Skeletal muscle satellite cell (primary cell): ENCODE data around the gene PRRX2.

Experiments
- H3K27me3 ChIP-seq: 2 replicates; pipeline ENCODE4 v1.7.0; 2013; ENCODE audit warnings: low read length; ENCODE audit not compliant: control insufficient read depth, insufficient read depth
- H3K36me3 ChIP-seq: 2 replicates; pipeline ENCODE4 v1.7.0; 2013; ENCODE audit warnings: mild to moderate bottlenecking, control low read depth, low read length; ENCODE audit not compliant: insufficient read depth
- H3K4me1 ChIP-seq: 2 replicates; pipeline ENCODE4 v1.7.0; 2013; ENCODE audit warnings: low read length; ENCODE audit not compliant: control insufficient read depth, insufficient read depth
- H3K4me2 ChIP-seq: 2 replicates; pipeline ENCODE4 v1.7.0; 2013; ENCODE audit warnings: mild to moderate bottlenecking, low read length
- H3K4me3 ChIP-seq: 2 replicates; pipeline ENCODE4 v1.7.0; 2013; ENCODE audit warnings: low read length
- H3K9ac ChIP-seq: 2 replicates; pipeline ENCODE4 v1.7.0; 2013; ENCODE audit warnings: mild to moderate bottlenecking, low read depth, low read length, moderate library complexity
- H3K9me3 ChIP-seq: replicated peaks from 2 replicates; pipeline ENCODE4 v1.7.0; 2013; ENCODE audit warnings: mild to moderate bottlenecking, control low read depth, low read length

Gene PRRX2

DNA sequence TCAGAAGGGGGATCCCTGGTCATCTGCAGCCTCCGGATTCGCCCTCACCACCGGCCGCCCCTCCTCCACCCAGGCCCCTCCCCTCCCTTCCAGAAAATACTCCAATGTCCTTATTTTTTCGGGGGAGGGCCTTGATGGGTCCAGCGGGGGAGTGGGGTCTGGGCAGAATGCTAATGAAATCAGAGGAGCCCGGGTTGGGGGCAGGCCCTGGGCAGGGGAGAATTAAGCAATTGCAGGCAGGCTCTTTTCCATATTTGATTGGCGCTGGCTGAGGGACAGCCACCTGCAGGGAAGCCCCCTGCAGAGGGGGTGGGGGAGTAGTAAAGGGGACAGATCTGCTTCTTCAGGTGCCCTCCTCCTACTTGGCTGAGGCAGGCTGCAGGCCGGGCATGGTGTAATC is 21.3 kb downstream of the PRRX2 start:
- no peaks in the 10 kb centered on the region for H3K9me3 ChIP-seq
- no peak overlapping the region for H3K9ac ChIP-seq
- peaks cover 20% of the 10 kb centered on the region for H3K27me3 ChIP-seq
- no peak overlapping the region for H3K4me3 ChIP-seq
- peaks cover 7% of the 10 kb centered on the region for H3K4me1 ChIP-seq
- H3K4me2 ChIP-seq, result no peak overlapping the region
- H3K36me3 ChIP-seq, result no peaks in the 10 kb centered on the region

- H3K4me1 ChIP-seq, result peaks cover 7% of the 10 kb centered on the region
- peaks cover 14% of the 10 kb centered on the region for H3K27me3 ChIP-seq
- H3K9ac ChIP-seq, result no peak overlapping the region
- no peaks in the 10 kb centered on the region for H3K36me3 ChIP-seq
- H3K4me2 ChIP-seq, result no peak overlapping the region
- H3K9me3 ChIP-seq, result no peaks in the 10 kb centered on the region
- no peak overlapping the region for H3K4me3 ChIP-seq
These were observed 21.9 kb downstream of the PRRX2 start for GRCh38 chr9:129687391-129687790.

DNA sequence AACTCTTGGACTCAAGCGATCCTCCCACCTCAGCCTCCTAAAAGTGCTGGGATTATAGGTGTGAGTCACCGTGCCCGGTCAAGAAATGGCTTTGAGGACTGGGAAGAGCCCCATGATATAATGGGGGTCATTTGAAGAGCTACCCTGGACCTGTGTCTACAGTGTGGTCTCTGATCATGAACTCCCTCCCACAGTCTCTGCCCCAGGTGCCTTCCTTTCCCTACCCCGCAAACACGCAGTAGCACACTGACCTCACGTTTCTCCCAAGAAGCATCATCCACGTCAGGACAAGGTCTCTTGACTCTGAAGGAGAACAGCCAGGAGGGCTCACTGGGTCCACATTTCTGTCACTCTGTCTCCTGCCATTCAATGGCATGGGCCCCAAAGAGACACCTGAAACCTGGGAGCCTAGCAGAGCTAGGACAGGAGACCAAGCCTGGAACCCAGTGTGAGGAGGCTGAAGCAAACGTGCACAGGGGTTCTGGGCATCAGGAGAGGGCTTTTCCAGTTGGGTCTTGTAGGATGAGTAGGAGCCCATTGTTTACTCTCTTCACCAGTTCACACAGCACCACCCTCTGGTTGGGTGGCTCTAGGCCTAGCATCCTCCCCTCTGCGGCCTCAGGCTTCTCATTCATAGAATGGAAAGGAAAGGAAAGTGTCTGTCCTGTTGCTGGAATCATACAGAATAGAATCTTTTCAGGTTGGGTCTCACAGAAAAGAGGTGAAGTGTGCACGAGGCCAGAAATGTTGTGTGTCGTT is 23.0 kb downstream of the PRRX2 start:
- no peak overlapping the region for H3K4me2 ChIP-seq

DNA sequence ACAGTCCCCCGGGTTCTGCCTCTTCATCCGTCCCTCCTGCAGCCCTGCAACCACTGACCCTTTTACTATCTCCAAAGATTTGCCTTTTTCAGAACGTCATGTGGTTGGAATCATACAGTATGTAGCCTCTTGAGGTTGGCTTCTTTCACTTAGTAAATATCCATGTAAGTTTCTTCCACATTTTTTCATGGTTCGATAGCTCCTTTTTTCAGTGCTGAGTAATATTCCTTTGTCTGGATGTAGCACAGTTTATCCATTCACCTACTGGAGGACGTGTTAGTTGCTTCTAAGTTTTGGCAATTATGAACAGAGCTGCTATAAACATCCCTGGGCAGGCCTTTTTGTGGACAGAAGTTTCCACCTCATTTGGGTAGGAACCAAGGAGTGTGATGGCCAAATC is 27.1 kb downstream of the PRRX2 start:
- Histone ChIP-seq H3K27me3 (peaks cover 20% of the 10 kb centered on the region), H3K4me1 (peaks cover 26% of the 10 kb centered on the region), H3K4me3 (no peak overlapping the region), H3K4me2 (no peak overlapping the region), H3K9ac (no peak overlapping the region), H3K36me3 (no peaks in the 10 kb centered on the region), H3K9me3 (no peaks in the 10 kb centered on the region)

More for the DNA sequence above, 23.0 kb downstream of the PRRX2 start:
- Histone ChIP-seq H3K4me3 (no peak overlapping the region), H3K9me3 (no peaks in the 10 kb centered on the region), H3K9ac (no peak overlapping the region), H3K27me3 (peaks cover 14% of the 10 kb centered on the region), H3K36me3 (no peaks in the 10 kb centered on the region), H3K4me1 (peaks cover 7% of the 10 kb centered on the region)

DNA sequence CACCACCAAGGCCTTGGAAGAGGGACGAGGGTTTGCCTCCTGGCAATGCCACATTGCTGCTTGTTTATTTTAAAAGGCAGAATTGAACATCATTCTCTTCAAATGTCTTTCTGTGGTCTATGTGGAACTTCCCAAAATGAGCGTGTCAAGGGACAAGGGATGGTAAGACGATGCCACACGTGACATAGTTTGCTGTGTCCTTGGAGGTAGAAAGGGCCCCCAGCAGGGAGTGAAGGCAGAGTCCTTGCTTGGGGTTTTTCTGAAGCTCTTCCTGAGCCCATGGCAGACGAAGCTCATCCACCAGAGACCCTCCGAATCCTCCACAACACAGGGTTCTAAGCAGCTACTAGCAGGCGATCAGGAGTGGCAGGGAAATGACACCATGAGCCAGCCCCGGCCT is 28.3 kb downstream of the PRRX2 start:
- Histone ChIP-seq H3K4me2 (no peak overlapping the region), H3K9ac (no peak overlapping the region), H3K9me3 (no peaks in the 10 kb centered on the region), H3K4me3 (no peak overlapping the region), H3K4me1 (peaks cover 37% of the 10 kb centered on the region), H3K36me3 (no peaks in the 10 kb centered on the region), H3K27me3 (peaks cover 14% of the 10 kb centered on the region)

- Histone ChIP-seq H3K9me3 (no peaks in the 10 kb centered on the region), H3K4me3 (no peak overlapping the region), H3K27me3 (peaks cover 11% of the 10 kb centered on the region), H3K36me3 (no peaks in the 10 kb centered on the region), H3K4me2 (no peak overlapping the region), H3K4me1 (peaks cover 40% of the 10 kb centered on the region), H3K9ac (no peak overlapping the region)
These were observed 28.8 kb downstream of the PRRX2 start for GRCh38 chr9:129694243-129694646.

DNA sequence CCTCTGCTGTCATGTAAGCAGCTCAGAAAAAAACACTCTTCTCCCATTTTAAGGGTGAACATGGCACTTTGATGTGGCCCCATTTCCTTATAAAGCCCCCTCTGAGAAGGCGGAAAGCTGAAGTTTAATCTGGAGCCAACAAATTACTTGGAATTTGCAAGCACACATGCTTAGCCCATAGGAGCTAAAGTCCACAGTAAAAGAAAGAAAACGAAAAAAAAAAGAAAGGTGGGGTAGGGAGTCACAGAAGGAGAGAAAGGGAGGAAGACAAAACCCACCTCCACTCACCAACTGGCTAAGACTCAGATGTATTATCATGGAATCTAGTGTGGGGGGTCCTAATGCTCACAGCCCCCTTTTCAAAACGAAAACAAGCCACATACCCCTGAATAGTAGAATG is 30.4 kb downstream of the PRRX2 start:
- H3K36me3 ChIP-seq, result no peaks in the 10 kb centered on the region
- H3K4me1 ChIP-seq, result peaks cover 40% of the 10 kb centered on the region
- no peak overlapping the region for H3K4me2 ChIP-seq
- H3K9ac ChIP-seq, result no peak overlapping the region
- no peak overlapping the region for H3K4me3 ChIP-seq
- H3K27me3 ChIP-seq, result peaks cover 10% of the 10 kb centered on the region
- no peaks in the 10 kb centered on the region for H3K9me3 ChIP-seq

DNA sequence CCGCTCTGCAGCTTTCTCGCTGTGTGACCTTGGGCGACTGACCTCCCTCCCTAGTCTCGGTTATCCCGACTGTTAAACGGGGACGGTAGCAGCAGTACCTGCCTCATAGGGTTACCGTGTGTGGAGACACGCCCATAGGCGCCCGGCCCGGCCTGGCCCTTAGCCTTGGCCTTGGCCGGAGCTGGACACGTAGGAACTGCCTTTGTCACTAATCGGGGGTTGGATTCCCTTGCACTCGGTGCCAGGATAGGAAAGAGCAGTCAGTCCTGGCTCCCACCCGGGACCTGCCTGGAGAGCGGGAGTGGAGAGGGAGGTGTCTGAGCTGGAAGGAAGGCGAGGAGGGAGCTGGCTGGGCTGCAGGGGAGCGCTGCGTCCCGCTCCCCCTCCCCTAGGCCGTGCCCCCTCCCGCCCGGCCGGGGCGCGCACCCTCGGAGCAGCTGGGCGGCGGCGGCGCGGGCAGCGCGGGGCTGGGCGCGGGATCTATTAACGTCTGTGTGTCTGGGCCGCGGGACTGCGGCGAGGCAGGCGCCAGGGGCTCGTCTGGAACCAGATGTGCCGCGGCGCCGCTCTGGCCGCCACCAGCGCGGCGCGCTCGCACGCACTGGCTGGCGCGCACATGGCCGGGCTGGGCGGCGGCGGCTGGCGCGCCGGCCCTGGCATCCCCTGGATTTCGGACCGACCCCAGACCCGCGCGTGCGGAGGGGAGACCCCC is 31.7 kb downstream of the PRRX2 start:
- Histone ChIP-seq H3K9ac (peak overlapping the region; percentile 85), H3K4me1 (peaks cover 40% of the 10 kb centered on the region), H3K4me3 (peak overlapping the region; percentile 68), H3K4me2 (peak overlapping the region; percentile 95), H3K27me3 (peaks cover 10% of the 10 kb centered on the region), H3K36me3 (no peaks in the 10 kb centered on the region), H3K9me3 (no peaks in the 10 kb centered on the region)

DNA sequence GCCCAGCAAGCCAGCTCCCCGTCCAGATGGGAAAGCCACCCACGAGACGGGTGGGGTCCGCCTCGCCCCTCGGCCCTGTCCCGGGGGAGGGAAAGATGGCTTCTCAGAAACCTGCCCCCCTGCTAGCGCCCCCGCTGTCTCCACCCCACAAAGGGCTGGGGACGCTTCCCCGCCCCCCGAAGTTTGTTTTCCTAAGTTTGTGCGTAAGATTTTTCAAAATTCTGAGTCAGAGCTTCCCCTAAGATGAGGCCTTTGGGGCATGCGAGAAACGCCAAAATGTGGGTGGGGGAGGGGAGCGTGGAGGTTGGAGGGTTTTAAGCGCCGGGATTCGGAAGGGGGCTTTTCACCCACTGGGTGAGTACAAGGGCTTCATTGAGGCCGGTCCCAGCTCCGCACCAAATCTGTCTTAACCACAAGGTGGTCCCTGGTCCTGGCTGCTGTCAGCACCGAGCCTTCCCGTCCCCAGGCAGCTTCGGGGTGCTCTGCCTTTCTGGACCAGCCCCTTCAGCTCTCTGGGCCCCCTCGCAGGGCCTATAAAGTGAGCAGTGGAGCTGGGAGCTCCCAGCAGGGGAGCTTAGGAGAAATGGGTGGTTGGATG is 32.3 kb downstream of the PRRX2 start:
- Histone ChIP-seq H3K4me1 (peaks cover 46% of the 10 kb centered on the region), H3K4me3 (peak overlapping the region; percentile 68), H3K36me3 (no peaks in the 10 kb centered on the region), H3K27me3 (peaks cover 11% of the 10 kb centered on the region), H3K9ac (peak overlapping the region; percentile 85), H3K9me3 (no peaks in the 10 kb centered on the region), H3K4me2 (peak overlapping the region; percentile 95)

DNA sequence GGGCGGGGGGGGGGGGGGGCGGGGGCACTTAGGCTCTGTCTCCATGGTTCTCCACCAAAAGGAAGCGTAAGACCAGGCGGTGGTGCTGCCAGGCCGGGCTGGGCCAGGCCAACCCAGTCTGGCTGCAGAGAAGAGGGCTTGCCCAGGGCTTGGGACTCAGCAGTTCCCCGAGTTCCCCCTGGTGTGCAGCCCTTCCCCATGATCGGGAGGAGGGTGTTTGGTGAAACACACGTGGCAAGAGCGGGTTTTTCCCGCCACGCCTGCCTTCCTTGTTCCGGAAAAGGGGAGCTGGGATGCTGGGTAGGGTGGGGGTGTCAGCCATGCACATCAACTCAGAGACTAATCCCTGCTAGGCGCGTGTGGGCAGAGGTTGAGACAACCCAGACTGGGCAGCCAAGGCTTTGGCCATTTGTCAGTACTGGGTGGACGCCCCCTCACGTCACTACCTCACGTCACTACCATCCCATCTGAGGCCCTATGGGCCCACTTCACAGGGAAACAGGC is 32.9 kb downstream of the PRRX2 start:
- H3K4me2 ChIP-seq, result peak overlapping the region; percentile 95
- peaks cover 51% of the 10 kb centered on the region for H3K4me1 ChIP-seq
- no peak overlapping the region for H3K4me3 ChIP-seq
- H3K9me3 ChIP-seq, result no peaks in the 10 kb centered on the region
- no peaks in the 10 kb centered on the region for H3K36me3 ChIP-seq
- no peak overlapping the region for H3K9ac ChIP-seq
- H3K27me3 ChIP-seq, result peaks cover 16% of the 10 kb centered on the region

- no peaks in the 10 kb centered on the region for H3K9me3 ChIP-seq
- no peak overlapping the region for H3K9ac ChIP-seq
- H3K27me3 ChIP-seq, result peaks cover 25% of the 10 kb centered on the region
- H3K4me2 ChIP-seq, result no peak overlapping the region
- H3K4me3 ChIP-seq, result no peak overlapping the region
- no peaks in the 10 kb centered on the region for H3K36me3 ChIP-seq
- H3K4me1 ChIP-seq, result peaks cover 43% of the 10 kb centered on the region
These were observed 35.6 kb downstream of the PRRX2 start for GRCh38 chr9:129701054-129701453.
